ENCODE measurements around the gene CCBE1.

DNA sequence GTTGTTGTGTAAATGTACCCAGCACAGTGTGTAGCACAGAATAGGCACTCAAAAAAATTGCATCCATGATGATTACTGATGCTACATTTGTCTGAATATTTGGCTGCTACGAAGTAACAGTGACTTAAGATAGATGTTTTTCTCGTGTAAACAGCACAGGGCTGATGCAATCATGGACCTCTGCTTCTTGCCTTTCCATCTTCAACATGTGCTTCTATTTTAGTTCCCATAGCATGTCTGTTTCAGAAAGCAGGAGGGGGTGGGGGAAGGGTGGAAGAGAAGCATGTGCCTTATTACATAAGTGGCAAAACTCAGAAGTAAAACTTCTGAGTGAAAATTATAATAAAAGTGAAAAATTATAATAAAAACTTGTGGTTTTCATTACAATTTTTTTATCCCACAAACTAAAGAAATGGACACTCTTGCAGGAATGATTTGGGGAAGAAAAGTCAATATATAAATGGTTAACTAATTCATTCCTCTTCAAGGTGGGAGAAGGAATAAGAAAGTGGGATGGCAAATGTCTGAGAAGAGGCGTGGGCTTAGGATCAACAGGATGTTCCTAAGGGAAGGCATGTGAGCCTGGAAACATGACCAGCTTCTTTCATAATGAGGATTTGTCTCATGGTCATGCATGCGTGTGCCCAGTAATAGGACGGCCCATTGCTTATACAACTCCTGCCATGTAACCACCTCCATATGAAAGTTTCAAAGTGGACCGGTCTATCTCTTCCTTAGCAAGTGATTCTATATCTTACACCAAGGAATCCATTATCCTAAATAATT lies 27.2 kb downstream of the CCBE1 start:
- no peak for TF ChIP-seq TAF1 (IDR thresholded peaks at IDR 0.05; ENCODE audit: low read depth)
- TF ChIP-seq EZH2 (IDR thresholded peaks at IDR 0.05; ENCODE audit: borderline replicate concordance, insufficient read depth, low read length, poor library complexity, severe bottlenecking) = no peak
- TF ChIP-seq, protein P1, sequence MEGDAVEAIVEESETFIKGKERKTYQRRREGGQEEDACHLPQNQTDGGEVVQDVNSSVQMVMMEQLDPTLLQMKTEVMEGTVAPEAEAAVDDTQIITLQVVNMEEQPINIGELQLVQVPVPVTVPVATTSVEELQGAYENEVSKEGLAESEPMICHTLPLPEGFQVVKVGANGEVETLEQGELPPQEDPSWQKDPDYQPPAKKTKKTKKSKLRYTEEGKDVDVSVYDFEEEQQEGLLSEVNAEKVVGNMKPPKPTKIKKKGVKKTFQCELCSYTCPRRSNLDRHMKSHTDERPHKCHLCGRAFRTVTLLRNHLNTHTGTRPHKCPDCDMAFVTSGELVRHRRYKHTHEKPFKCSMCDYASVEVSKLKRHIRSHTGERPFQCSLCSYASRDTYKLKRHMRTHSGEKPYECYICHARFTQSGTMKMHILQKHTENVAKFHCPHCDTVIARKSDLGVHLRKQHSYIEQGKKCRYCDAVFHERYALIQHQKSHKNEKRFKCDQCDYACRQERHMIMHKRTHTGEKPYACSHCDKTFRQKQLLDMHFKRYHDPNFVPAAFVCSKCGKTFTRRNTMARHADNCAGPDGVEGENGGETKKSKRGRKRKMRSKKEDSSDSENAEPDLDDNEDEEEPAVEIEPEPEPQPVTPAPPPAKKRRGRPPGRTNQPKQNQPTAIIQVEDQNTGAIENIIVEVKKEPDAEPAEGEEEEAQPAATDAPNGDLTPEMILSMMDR (IDR thresholded peaks at IDR 0.05; ENCODE audit: poor library complexity, severe bottlenecking) = no peak
- TF ChIP-seq POLR2AphosphoS5 (IDR thresholded peaks at IDR 0.05) = no peak
- TF ChIP-seq, protein P2, sequence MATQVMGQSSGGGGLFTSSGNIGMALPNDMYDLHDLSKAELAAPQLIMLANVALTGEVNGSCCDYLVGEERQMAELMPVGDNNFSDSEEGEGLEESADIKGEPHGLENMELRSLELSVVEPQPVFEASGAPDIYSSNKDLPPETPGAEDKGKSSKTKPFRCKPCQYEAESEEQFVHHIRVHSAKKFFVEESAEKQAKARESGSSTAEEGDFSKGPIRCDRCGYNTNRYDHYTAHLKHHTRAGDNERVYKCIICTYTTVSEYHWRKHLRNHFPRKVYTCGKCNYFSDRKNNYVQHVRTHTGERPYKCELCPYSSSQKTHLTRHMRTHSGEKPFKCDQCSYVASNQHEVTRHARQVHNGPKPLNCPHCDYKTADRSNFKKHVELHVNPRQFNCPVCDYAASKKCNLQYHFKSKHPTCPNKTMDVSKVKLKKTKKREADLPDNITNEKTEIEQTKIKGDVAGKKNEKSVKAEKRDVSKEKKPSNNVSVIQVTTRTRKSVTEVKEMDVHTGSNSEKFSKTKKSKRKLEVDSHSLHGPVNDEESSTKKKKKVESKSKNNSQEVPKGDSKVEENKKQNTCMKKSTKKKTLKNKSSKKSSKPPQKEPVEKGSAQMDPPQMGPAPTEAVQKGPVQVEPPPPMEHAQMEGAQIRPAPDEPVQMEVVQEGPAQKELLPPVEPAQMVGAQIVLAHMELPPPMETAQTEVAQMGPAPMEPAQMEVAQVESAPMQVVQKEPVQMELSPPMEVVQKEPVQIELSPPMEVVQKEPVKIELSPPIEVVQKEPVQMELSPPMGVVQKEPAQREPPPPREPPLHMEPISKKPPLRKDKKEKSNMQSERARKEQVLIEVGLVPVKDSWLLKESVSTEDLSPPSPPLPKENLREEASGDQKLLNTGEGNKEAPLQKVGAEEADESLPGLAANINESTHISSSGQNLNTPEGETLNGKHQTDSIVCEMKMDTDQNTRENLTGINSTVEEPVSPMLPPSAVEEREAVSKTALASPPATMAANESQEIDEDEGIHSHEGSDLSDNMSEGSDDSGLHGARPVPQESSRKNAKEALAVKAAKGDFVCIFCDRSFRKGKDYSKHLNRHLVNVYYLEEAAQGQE (IDR thresholded peaks at IDR 0.05; ENCODE audit: borderline replicate concordance) = no peak
- no peak for TF ChIP-seq SMC3 (conservative IDR thresholded peaks at IDR 0.05; ENCODE audit: poor library complexity)
